ENCODE results near the gene CMBL. TPM values are rescaled to one million over a fixed set of nuclear protein-coding genes. Genes with fewer than 3 reads are reported as not detected.

The CMBL gene
- total and polyA plus RNA-seq, 2 donors (not counting 1 experiment from before 2014, with no cell fraction given), result not detected

DNA sequence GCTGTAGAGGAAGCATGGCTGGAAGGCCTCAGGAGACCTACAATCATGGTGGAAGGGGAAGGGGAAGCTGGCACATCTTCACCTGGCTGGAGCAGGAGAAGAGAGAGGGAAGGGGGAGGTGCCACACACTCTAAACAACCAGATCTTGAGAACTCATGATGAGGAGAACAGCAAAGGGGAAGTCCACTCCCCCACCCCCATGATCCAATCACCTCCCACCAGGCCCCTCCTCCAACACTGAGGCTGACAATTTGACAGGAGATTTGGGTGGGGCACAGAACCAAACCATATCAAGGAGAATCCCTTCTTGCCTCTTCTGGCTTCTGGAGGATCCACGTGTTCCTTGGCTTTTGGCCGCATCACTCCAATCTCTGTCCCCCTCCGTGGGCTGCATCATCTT is 13.1 kb upstream of the CMBL start:
- H3K36me3 ChIP-seq (replicated peaks in 1 of 2; ENCODE audit: control extremely low read depth in 1 of 2, control insufficient read depth in 1 of 2, extremely low read depth in 1 of 2, insufficient read depth in 2 of 2, low read length in 1 of 2), result no peaks in the 10 kb centered on the region
- no peaks in the 10 kb centered on the region for H3K4me1 Mint-ChIP-seq
- H3K4me2 ChIP-seq (replicated peaks; ENCODE audit: low read depth, low read length, poor library complexity, severe bottlenecking), result no peak overlapping the region
- H3K27me3 ChIP-seq (replicated peaks in 1 of 4; ENCODE audit: control extremely low read depth in 1 of 4, control insufficient read depth in 3 of 4, insufficient read depth in 4 of 4, low read length in 3 of 4), result no peaks in the 10 kb centered on the region
- 100% methylated on average over 3 of the region's 3 CpGs for WGBS (ENCODE audit: insufficient coverage)
- H4K20me1 ChIP-seq (ENCODE audit: control insufficient read depth, insufficient read depth, low read length, poor library complexity, severe bottlenecking), result no peaks in the 10 kb centered on the region
- ChIA-PET CTCF (no interaction called here), POLR2A (no interaction called here)
- H3K4me3 ChIP-seq (ENCODE audit: control extremely low read depth in 1 of 5, extremely low read depth in 1 of 5, insufficient read depth in 1 of 5, low read depth in 2 of 5, low read length in 4 of 5), result no peak overlapping the region
- no peaks in the 10 kb centered on the region for H3K9me3 Mint-ChIP-seq (ENCODE audit: insufficient read depth)
- no peaks in the 10 kb centered on the region for H3K4me1 ChIP-seq (ENCODE audit: control insufficient read depth in 2 of 2, insufficient read depth in 2 of 2, low read length in 2 of 2)
- H2AFZ ChIP-seq (ENCODE audit: insufficient read depth, low read depth, low read length, poor library complexity, severe bottlenecking), result no peak overlapping the region
- no peak overlapping the region for H3K27ac Mint-ChIP-seq
- H3K27ac ChIP-seq (ENCODE audit: low read length in 2 of 2), result no peak overlapping the region
- intact Hi-C loops (cut with micrococcal nuclease), result no loop called here
- no peak overlapping the region for H3K9ac ChIP-seq (ENCODE audit: low read length)
- no peak for ATAC-seq (ENCODE audit: low read depth)
- peaks cover 5% of the 10 kb centered on the region for H3K27me3 Mint-ChIP-seq
- H3K4me3 Mint-ChIP-seq, result no peak overlapping the region
- DNase-seq, result no peak
- H3K79me2 ChIP-seq (ENCODE audit: control insufficient read depth, insufficient read depth, low read length), result no peaks in the 10 kb centered on the region
- TF ChIP-seq EZH2 (IDR thresholded peaks at IDR 0.05; ENCODE audit: borderline replicate concordance, insufficient read depth, low read depth, low read length, poor library complexity, severe bottlenecking), result no peak
- TF ChIP-seq, protein P1, sequence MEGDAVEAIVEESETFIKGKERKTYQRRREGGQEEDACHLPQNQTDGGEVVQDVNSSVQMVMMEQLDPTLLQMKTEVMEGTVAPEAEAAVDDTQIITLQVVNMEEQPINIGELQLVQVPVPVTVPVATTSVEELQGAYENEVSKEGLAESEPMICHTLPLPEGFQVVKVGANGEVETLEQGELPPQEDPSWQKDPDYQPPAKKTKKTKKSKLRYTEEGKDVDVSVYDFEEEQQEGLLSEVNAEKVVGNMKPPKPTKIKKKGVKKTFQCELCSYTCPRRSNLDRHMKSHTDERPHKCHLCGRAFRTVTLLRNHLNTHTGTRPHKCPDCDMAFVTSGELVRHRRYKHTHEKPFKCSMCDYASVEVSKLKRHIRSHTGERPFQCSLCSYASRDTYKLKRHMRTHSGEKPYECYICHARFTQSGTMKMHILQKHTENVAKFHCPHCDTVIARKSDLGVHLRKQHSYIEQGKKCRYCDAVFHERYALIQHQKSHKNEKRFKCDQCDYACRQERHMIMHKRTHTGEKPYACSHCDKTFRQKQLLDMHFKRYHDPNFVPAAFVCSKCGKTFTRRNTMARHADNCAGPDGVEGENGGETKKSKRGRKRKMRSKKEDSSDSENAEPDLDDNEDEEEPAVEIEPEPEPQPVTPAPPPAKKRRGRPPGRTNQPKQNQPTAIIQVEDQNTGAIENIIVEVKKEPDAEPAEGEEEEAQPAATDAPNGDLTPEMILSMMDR (IDR thresholded peaks at IDR 0.05), result no peak
- no peaks in the 10 kb centered on the region for H3K9me3 ChIP-seq (ENCODE audit: control extremely low read depth in 1 of 3, control insufficient read depth in 2 of 3, insufficient read depth in 1 of 3, low read length in 2 of 3)

- Histone ChIP-seq H2AFZ (ENCODE audit: insufficient read depth, low read depth, low read length, poor library complexity, severe bottlenecking) (no peak overlapping the region), H3K27ac (ENCODE audit: low read length in 2 of 2) (no peak overlapping the region), H3K4me3 (ENCODE audit: control extremely low read depth in 1 of 5, extremely low read depth in 1 of 5, insufficient read depth in 1 of 5, low read depth in 2 of 5, low read length in 4 of 5) (no peak overlapping the region), H3K4me2 (replicated peaks; ENCODE audit: low read depth, low read length, poor library complexity, severe bottlenecking) (no peak overlapping the region), H3K9me3 (ENCODE audit: control extremely low read depth in 1 of 3, control insufficient read depth in 2 of 3, insufficient read depth in 1 of 3, low read length in 2 of 3) (no peaks in the 10 kb centered on the region), H3K27me3 (replicated peaks in 1 of 4; ENCODE audit: control extremely low read depth in 1 of 4, control insufficient read depth in 3 of 4, insufficient read depth in 4 of 4, low read length in 3 of 4) (no peaks in the 10 kb centered on the region), H3K36me3 (replicated peaks in 1 of 2; ENCODE audit: control extremely low read depth in 1 of 2, control insufficient read depth in 1 of 2, extremely low read depth in 1 of 2, insufficient read depth in 2 of 2, low read length in 1 of 2) (no peaks in the 10 kb centered on the region), H3K79me2 (ENCODE audit: control insufficient read depth, insufficient read depth, low read length) (no peaks in the 10 kb centered on the region), H3K4me1 (ENCODE audit: control insufficient read depth in 2 of 2, insufficient read depth in 2 of 2, low read length in 2 of 2) (no peaks in the 10 kb centered on the region), H4K20me1 (ENCODE audit: control insufficient read depth, insufficient read depth, low read length, poor library complexity, severe bottlenecking) (no peaks in the 10 kb centered on the region), H3K9ac (ENCODE audit: low read length) (no peak overlapping the region)
- intact Hi-C loops (cut with micrococcal nuclease), result no loop called here
- 84% methylated on average over 7 of the region's 11 CpGs for WGBS (ENCODE audit: insufficient coverage)
- Mint-ChIP-seq H3K9me3 (ENCODE audit: insufficient read depth) (no peaks in the 10 kb centered on the region), H3K27me3 (peaks cover 5% of the 10 kb centered on the region), H3K4me3 (no peak overlapping the region), H3K4me1 (no peaks in the 10 kb centered on the region), H3K27ac (no peak overlapping the region)
- TF ChIP-seq EZH2 (IDR thresholded peaks at IDR 0.05; ENCODE audit: borderline replicate concordance, insufficient read depth, low read depth, low read length, poor library complexity, severe bottlenecking), result no peak
- TF ChIP-seq, protein P1 (IDR thresholded peaks at IDR 0.05), result no peak
- ChIA-PET POLR2A (no interaction called here), CTCF (no interaction called here)
- DNase-seq (no peak), ATAC-seq (ENCODE audit: low read depth) (no peak)
These were observed 11.6 kb upstream of the CMBL start for GRCh38 chr5:10319202-10319851.

Data from B cell (primary cell).